DOHH2 (cell line): ENCODE measurements around the gene ONECUT3.

Experiments used
- H3F3A ChIP-seq: fragments of 200-600 bp; sonication (generic), shearing (Covaris generic); 2 replicates; pipeline ENCODE4 v1.6.0; 2016; ENCODE audit warnings: antibody characterized with exemption, mild to moderate bottlenecking; ENCODE audit not compliant: control insufficient read depth, insufficient read depth
- H3K27ac ChIP-seq: fragments of 200-600 bp; sonication (generic); 2 replicates; pipeline ENCODE4 v1.5.1; 2014; ENCODE audit warnings: low read depth, mild to moderate bottlenecking, low read length, moderate library complexity
- H3K27me3 ChIP-seq: fragments of 200-600 bp; sonication (generic); 2 replicates; pipeline ENCODE4 v1.6.1; 2014; ENCODE audit warnings: mild to moderate bottlenecking, low read length, mixed read lengths; ENCODE audit not compliant: control insufficient read depth
- H3K36me3 ChIP-seq: fragments of 200-600 bp; sonication (generic); 2 replicates; pipeline ENCODE4 v1.6.1; 2014; ENCODE audit warnings: mild to moderate bottlenecking, low read length, moderate library complexity, mixed read lengths; ENCODE audit not compliant: control insufficient read depth
- H3K4me1 ChIP-seq: fragments of 200-600 bp; sonication (generic); 2 replicates; pipeline ENCODE4 v1.6.1; 2014; ENCODE audit warnings: mild to moderate bottlenecking, low read length, mixed read lengths; ENCODE audit not compliant: control insufficient read depth
- H3K4me2 ChIP-seq: fragments of 200-600 bp; sonication (generic); 2 replicates; pipeline ENCODE4 v1.6.0; 2014; ENCODE audit warnings: mild to moderate bottlenecking, low read length, moderate library complexity
- H3K4me3 ChIP-seq: fragments of 200-600 bp; sonication (generic); 2 replicates; pipeline ENCODE4 v1.5.1; 2014; ENCODE audit warnings: mild to moderate bottlenecking, low read length, mixed read lengths
- H3K79me2 ChIP-seq: fragments of 200-600 bp; sonication (generic); 2 replicates; pipeline ENCODE4 v1.6.1; 2014; ENCODE audit warnings: mild to moderate bottlenecking, low read length, mixed read lengths; ENCODE audit not compliant: control insufficient read depth
- H3K9me2 ChIP-seq: fragments of 200-600 bp; sonication (generic); replicated peaks from 2 replicates; pipeline ENCODE4 v1.6.1; 2014; ENCODE audit warnings: mild to moderate bottlenecking, low read length, mixed read lengths; ENCODE audit not compliant: control insufficient read depth
- H3K9me3 ChIP-seq: fragments of 200-600 bp; sonication (generic); 2 replicates; pipeline ENCODE4 v1.6.1; 2014; ENCODE audit warnings: antibody characterized with exemption, low read length, mixed read lengths; ENCODE audit not compliant: control insufficient read depth, insufficient read depth
- H4K20me1 ChIP-seq: fragments of 200-600 bp; sonication (generic); 2 replicates; pipeline ENCODE4 v1.6.0; 2014; ENCODE audit warnings: low read depth, mild to moderate bottlenecking, antibody characterized with exemption, low read length, moderate library complexity; ENCODE audit not compliant: control insufficient read depth, insufficient read depth
- CTCF ChIP-seq: fragments of 200-600 bp; sonication (generic); IDR thresholded peaks from one replicate; pipeline ENCODE4 v1.5.1; 2014; ENCODE audit warnings: antibody characterized with exemption, mild to moderate bottlenecking, low read depth, low read length; ENCODE audit not compliant: poor library complexity, severe bottlenecking
- EZH2phosphoT487 ChIP-seq: fragments of 200-600 bp; sonication (generic); IDR thresholded peaks from 2 replicates; pipeline ENCODE4 v1.6.1; 2017; ENCODE audit warnings: borderline replicate concordance, mild to moderate bottlenecking, antibody characterized with exemption, low read length, moderate library complexity, mixed read lengths

The ONECUT3 gene

GRCh38 chr19:1749373-1750342, 3.6 kb upstream of the ONECUT3 start:
- TF ChIP-seq CTCF (no peak), EZH2phosphoT487 (no peak)
- 0 out of 2 replicates have a peak, but pooled peaks cover 3% of the 10 kb centered on the region for H4K20me1 ChIP-seq
- H3K27me3 ChIP-seq, result peaks cover 74% of the 10 kb centered on the region
- no peaks in the 10 kb centered on the region for H3K9me3 ChIP-seq
- H3K4me2 ChIP-seq, result no peak overlapping the region
- H3K9me2 ChIP-seq, result no peaks in the 10 kb centered on the region
- H3F3A ChIP-seq, result no peaks in the 10 kb centered on the region
- no peaks in the 10 kb centered on the region for H3K79me2 ChIP-seq
- H3K27ac ChIP-seq, result no peak overlapping the region
- H3K36me3 ChIP-seq, result no peaks in the 10 kb centered on the region
- H3K4me3 ChIP-seq, result no peak overlapping the region
- H3K4me1 ChIP-seq, result peaks cover 30% of the 10 kb centered on the region

GRCh38 chr19:1750343-1751021, 2.8 kb upstream of the ONECUT3 start:
- Histone ChIP-seq H3K4me2 (no peak overlapping the region), H3K9me3 (no peaks in the 10 kb centered on the region), H3K27ac (no peak overlapping the region), H3K79me2 (no peaks in the 10 kb centered on the region), H3K4me3 (no peak overlapping the region), H3K27me3 (peaks cover 70% of the 10 kb centered on the region), H3K4me1 (peaks cover 27% of the 10 kb centered on the region), H3K9me2 (no peaks in the 10 kb centered on the region), H4K20me1 (0 out of 2 replicates have a peak, but pooled peaks cover 3% of the 10 kb centered on the region), H3F3A (no peaks in the 10 kb centered on the region), H3K36me3 (no peaks in the 10 kb centered on the region)
- TF ChIP-seq EZH2phosphoT487 (no peak), CTCF (no peak)

GRCh38 chr19:1751367-1752008, 1.8 kb upstream of the ONECUT3 start:
- no peak overlapping the region for H3K27ac ChIP-seq
- no peaks in the 10 kb centered on the region for H3K79me2 ChIP-seq
- no peaks in the 10 kb centered on the region for H3K9me2 ChIP-seq
- H3K4me3 ChIP-seq, result no peak overlapping the region
- 0 out of 2 replicates have a peak, but pooled peaks cover 3% of the 10 kb centered on the region for H4K20me1 ChIP-seq
- H3K9me3 ChIP-seq, result no peaks in the 10 kb centered on the region
- H3K27me3 ChIP-seq, result peaks cover 76% of the 10 kb centered on the region
- H3F3A ChIP-seq, result no peaks in the 10 kb centered on the region
- H3K4me1 ChIP-seq, result peaks cover 23% of the 10 kb centered on the region
- H3K36me3 ChIP-seq, result no peaks in the 10 kb centered on the region
- TF ChIP-seq EZH2phosphoT487 (peak; percentile 19; the same call in 1 of the 2 replicates), CTCF (no peak)
- no peak overlapping the region for H3K4me2 ChIP-seq
